Activated CD8-positive, alpha-beta memory T cell treated with anti-CD3 and anti-CD28 coated beads, Interleukin-2, amount 50 U/mL, for 1 hour (primary cell): ENCODE measurements around the gene ADGRV1.
"Not testable (repeated sequence)": the region's sequence is repeated elsewhere in the genome, so short reads cannot be mapped to it uniquely, and the experiment has no call there.

Source experiments
- DNase-seq: peaks from one replicate; pipeline ENCODE4 v3.0.0-alpha.2; 2020; ENCODE audit errors: extremely low read depth

ADGRV1 gene

GRCh38 chr5:90809311-90810056, 250.9 kb downstream of the ADGRV1 start:
- no peak for DNase-seq

- DNase-seq: no peak
Observed at GRCh38 chr5:90810211-90810610, 251.6 kb downstream of the ADGRV1 start.

- DNase-seq: no peak
Observed at GRCh38 chr5:90813392-90813791, 254.8 kb downstream of the ADGRV1 start.

- DNase-seq: not testable (repeated sequence)
Observed at GRCh38 chr5:90822062-90822461, 263.5 kb downstream of the ADGRV1 start.

- DNase-seq: no peak
Observed at GRCh38 chr5:90824436-90824835, 265.8 kb downstream of the ADGRV1 start.

- no peak for DNase-seq
Observed at GRCh38 chr5:90830058-90830457, 271.5 kb downstream of the ADGRV1 start.

- DNase-seq: no peak
Observed at GRCh38 chr5:90833753-90834152, 275.2 kb downstream of the ADGRV1 start.

GRCh38 chr5:90834711-90835110, 276.1 kb downstream of the ADGRV1 start:
- DNase-seq: no peak

- no peak for DNase-seq
Observed at GRCh38 chr5:90843443-90843842, 284.8 kb downstream of the ADGRV1 start.

GRCh38 chr5:90844931-90845330, 286.3 kb downstream of the ADGRV1 start:
- no peak for DNase-seq

- DNase-seq: no peak
Observed at GRCh38 chr5:90845723-90846554, 287.3 kb downstream of the ADGRV1 start.

- DNase-seq: not testable (repeated sequence)
Observed at GRCh38 chr5:90847606-90848005, 289.0 kb downstream of the ADGRV1 start.

GRCh38 chr5:90849939-90850338, 291.3 kb downstream of the ADGRV1 start:
- no peak for DNase-seq

GRCh38 chr5:90852531-90852930, 293.9 kb downstream of the ADGRV1 start:
- DNase-seq: no peak

GRCh38 chr5:90853750-90854149, 295.2 kb downstream of the ADGRV1 start:
- DNase-seq: no peak

GRCh38 chr5:90854169-90854568, 295.6 kb downstream of the ADGRV1 start:
- DNase-seq: no peak

GRCh38 chr5:90855296-90856010, 296.9 kb downstream of the ADGRV1 start:
- DNase-seq: no peak

GRCh38 chr5:90861843-90862586, 303.4 kb downstream of the ADGRV1 start:
- DNase-seq: no peak

GRCh38 chr5:90865180-90865579, 306.6 kb downstream of the ADGRV1 start:
- DNase-seq: no peak

- DNase-seq: no peak
Observed at GRCh38 chr5:90866333-90866732, 307.7 kb downstream of the ADGRV1 start.

GRCh38 chr5:90866915-90867731, 308.5 kb downstream of the ADGRV1 start:
- no peak for DNase-seq
